ENCODE data around the gene CD82.
"Not testable (repeated sequence)": the region's sequence is repeated elsewhere in the genome, so short reads cannot be mapped to it uniquely, and the experiment has no call there.

DNA sequence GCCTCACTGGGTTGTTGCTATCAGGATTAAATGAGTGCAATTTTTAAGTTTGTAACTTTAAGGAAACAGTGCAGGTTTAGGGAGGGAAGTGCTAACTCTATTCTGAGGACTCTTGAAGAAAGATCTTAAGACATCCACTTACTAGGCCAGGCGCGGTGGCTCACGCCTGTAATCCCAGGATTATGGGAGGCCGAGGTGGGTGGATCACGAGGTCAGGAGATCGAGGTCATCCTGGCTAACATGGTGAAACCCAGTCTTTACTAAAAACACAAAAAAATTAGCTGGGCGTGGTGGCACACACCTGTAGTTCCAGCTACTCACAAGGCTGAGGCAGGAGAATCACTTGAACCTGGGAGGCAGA, 5.5 kb upstream of the CD82 start:
- TF ChIP-seq CHD2 (IDR thresholded peaks at IDR 0.05; ENCODE audit: low read length); CTCF (IDR thresholded peaks at IDR 0.05; ENCODE audit: control extremely low read depth in 1 of 3, insufficient read depth in 1 of 3, low read depth in 1 of 3, low read length in 3 of 3); TEAD4 (IDR thresholded peaks at IDR 0.05; ENCODE audit: low read depth, low read length); YY1 (IDR thresholded peaks at IDR 0.05; ENCODE audit: low read depth, low read length); SP1 (IDR thresholded peaks at IDR 0.05; ENCODE audit: low read depth, low read length); FOSL1 (IDR thresholded peaks at IDR 0.05; ENCODE audit: insufficient read depth, low read depth, low read length); RAD21 (IDR thresholded peaks at IDR 0.05 in 1 of 2, conservative IDR thresholded peaks at IDR 0.05 in 1 of 2; ENCODE audit: low read depth in 2 of 2, low read length in 2 of 2): not testable (repeated sequence)
